ENCODE results near the gene GALNT12.

Gene GALNT12

GRCh38 chr9:98783518-98784226 lies 23.8 kb upstream of the GALNT12 start:
- no peak for DNase-seq

GRCh38 chr9:98784831-98785806 lies 22.4 kb upstream of the GALNT12 start:
- DNase-seq = no peak

GRCh38 chr9:98786750-98787510 lies 20.5 kb upstream of the GALNT12 start:
- DNase-seq = no peak

GRCh38 chr9:98787766-98788335 lies 19.6 kb upstream of the GALNT12 start:
- no peak for DNase-seq

GRCh38 chr9:98789483-98790133 lies 17.9 kb upstream of the GALNT12 start:
- DNase-seq = no peak

GRCh38 chr9:98790134-98790841 lies 17.2 kb upstream of the GALNT12 start:
- DNase-seq = no peak

- peak; percentile 52 for DNase-seq
Observed at GRCh38 chr9:98790842-98791607, 16.4 kb upstream of the GALNT12 start.

DNA sequence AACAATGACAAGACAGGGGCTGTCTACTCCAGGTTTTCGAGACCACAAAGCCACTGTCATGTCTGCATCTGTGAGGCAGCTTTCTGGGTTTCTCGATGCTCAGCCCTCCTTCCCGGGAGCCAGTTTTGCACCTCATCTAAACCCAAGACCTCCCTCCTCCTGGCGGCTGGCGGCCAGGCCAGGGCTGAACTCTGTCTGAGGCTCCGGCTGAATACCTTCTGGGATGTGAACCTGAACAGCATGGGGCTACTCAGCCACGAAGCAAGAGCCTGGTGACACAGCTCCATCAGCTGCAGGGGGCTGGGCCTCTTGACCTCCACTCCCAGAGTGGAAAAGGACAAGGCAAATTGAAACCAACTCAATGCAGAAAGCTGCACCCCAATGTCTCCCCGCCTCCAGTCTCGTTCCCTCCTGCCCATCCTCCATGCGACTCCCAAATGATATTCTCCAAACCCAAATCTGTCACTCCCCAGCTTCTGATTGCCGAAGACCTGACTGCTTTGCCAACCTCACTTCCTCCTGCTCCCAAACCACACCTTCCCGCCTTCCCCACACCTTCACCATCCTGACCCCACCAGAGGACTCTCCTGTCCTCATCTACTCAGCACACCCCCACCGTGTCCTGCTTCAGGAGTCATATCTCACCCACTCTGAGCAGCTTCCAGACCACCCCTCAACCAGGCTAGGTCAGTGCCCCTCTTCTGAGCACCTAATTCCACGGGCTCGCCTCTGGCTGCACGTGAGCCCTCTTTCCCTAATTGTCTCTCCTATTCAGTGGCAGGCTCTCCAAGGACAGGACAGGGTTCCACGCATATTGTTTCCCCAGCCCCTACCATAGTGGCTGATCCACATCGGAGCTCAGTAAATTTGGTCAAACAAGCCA lies 15.6 kb upstream of the GALNT12 start:
- no peak for DNase-seq

DNA sequence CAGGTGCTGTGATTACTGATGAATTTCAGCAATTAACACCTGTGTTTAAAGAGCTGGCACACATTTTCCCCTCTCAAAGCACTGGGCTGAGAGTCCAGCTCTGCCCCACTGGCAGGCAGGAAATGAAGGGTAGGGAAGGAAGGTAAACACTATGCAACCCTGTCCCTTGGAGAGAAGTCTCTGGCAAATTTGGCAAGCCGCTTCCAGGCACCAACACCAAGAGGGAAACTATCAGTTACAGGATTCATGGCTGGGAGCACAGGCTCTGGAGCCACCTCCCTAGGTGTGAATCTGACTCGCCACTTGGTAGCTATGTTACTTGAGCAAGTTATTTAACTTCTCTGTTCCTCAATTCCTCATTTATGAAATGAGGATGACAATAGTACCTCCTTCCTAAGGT lies 14.4 kb upstream of the GALNT12 start:
- no peak for DNase-seq

- DNase-seq = no peak
Observed at GRCh38 chr9:98794802-98795201, 12.7 kb upstream of the GALNT12 start.

GRCh38 chr9:98795295-98795955 lies 12.0 kb upstream of the GALNT12 start:
- DNase-seq = no peak

- no peak for DNase-seq
Observed at GRCh38 chr9:98795970-98796363, 11.5 kb upstream of the GALNT12 start.

DNA sequence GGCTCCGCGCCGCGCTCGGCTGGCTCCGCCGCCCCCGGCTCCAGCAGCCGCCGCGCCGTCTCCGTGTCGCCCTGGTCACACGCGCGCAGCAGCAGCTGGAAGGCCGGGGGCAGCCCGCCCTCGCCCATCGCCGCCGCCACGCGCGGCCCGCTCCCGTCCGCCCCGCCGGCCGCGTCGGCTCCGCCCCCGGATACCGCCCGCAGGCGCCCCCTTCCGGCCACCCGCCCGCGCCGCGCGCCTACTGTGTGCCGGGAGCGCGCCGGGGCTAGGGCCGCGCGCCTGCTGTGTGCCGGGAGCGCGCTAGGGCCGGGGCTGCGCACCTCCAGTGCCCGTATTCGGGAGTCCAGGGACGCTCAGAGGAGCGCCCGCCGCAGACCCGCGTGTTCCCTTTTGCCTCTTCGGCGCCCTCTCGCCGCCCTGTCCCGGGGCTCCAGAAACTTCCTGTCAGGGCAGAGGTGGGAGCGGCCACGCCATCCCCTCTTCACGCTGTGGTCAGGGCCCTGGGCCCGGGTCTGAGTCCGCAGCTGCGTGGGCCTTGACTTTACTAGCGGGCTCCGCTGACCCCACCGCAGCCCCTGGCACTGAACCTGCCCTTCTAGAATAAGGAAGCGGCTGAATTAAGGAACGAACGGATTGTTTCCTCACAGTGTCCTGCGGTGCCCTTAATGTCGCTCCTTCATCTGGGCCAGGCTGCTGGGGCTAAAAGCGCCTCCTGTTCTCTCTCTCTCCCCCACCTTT lies 10.9 kb upstream of the GALNT12 start, which contains the start of gene ANKS6:
TSS of gene ANKS6 (minus strand) at position 192 of the 738 bp plus-strand sequence. CDS start at position 128, 64 bp downstream.
- DNase-seq = peak; percentile 80

DNA sequence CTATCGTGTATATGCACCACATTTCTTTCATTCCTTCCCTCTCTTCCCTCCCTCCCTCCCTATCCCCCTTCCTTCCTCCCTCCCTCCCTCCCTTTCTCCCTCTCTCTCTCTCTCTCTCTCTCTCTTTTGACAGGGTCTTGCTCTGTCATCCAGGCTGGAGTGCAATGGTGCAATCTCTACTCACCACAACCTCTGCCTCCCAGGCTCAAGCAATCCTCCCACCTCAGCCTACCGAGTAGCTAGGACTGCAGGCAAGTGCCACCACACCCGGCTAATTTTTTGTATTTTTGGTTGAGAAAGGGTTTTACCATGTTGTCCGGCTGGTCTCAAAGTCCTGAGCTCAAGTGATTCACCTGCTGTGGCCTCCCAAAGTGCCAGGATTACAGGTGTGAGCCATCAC lies 10.0 kb upstream of the GALNT12 start:
- DNase-seq = no peak

DNA sequence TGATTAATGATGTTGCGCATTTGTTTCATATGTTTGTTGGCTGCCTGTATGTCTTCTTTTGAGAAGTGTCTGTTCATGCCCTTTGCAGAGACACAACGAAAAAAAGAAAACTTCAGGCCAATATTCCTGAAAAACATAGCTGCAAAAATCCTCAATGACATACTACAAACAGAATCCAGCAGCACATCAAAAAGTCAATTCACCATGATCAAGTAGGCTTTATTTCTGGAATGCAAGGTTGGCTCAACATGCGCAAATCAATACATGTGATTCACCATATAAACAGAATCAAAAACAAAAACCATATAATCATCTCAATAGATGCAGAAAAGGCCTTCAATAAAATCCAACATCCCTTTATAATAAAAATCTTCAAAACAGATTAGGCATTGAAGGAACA lies 9.2 kb upstream of the GALNT12 start:
- no peak for DNase-seq

- DNase-seq = no peak
Observed at GRCh38 chr9:98801561-98801960, 5.9 kb upstream of the GALNT12 start.

- DNase-seq = no peak
Observed at GRCh38 chr9:98801969-98802371, 5.5 kb upstream of the GALNT12 start.

- DNase-seq = no peak
Observed at GRCh38 chr9:98804083-98804482, 3.4 kb upstream of the GALNT12 start.
